GM12878 (cell line): Measurements from ENCODE around the gene DTD1. TPM values are rescaled to one million over a fixed set of nuclear protein-coding genes. Genes with fewer than 3 reads are reported as not detected.

Source experiments
- ATAC-seq: fragments of 200-7000 bp; cut with Tn5 transposase; 3 replicates; pipeline ENCODE4 v1.9.1; 2020; ENCODE audit warnings: mild to moderate bottlenecking, moderate library complexity
- BruUV-seq: library from RNA; stranded (reverse); fragments of 400-500 nt; replicated peaks from 2 replicates; lab custom pipeline; 2021; lab: Mats Ljungman, UMichigan
- CTCF ChIA-PET: fragments of 300-600 bp; sonication (Branson Sonifier 250); formaldehyde crosslinking; extraction: SDS; loops from one replicate; lab custom pipeline; 2021; ENCODE audit warnings: inconsistent platforms; lab: Yijun Ruan, JAX
- POLR2A ChIA-PET: fragments of 350-600 bp; formaldehyde crosslinking; extraction: SDS; loops from one replicate; lab custom pipeline; 2021; ENCODE audit warnings: inconsistent platforms; lab: Charles Lee
- RAD21 ChIA-PET: fragments of 300-600 bp; sonication (Branson Sonifier 250); formaldehyde crosslinking; loops from one replicate; lab custom pipeline; 2023; ENCODE audit warnings: antibody characterized with exemption; ENCODE audit not compliant: unreplicated experiment; lab: Charles Lee
- SMC1A ChIA-PET: fragments of 300-600 bp; sonication (Branson Sonifier 250); formaldehyde crosslinking; loops from one replicate; lab custom pipeline; 2023; ENCODE audit not compliant: unreplicated experiment, uncharacterized antibody; lab: Charles Lee
- DNase-seq: peaks from one replicate; pipeline ENCODE4 v3.0.0-alpha.2; 2011; ENCODE audit warnings: low read depth, low spot score
- FAIRE-seq: peaks from 3 replicates; lab custom pipeline; 2011; peaks lifted over from hg19 to GRCh38; lab: Jason Lieb, UNC
- H2AFZ ChIP-seq: 2 replicates; pipeline ENCODE4 v1.6.0; 2011; ENCODE audit warnings: low read depth, low read length, control low read depth; ENCODE audit not compliant: control insufficient read depth
- H3K27ac ChIP-seq: 2 replicates; pipeline ENCODE4 v1.5.1; 2011; ENCODE audit warnings: control low read depth; ENCODE audit not compliant: control insufficient read depth, insufficient read depth
- H3K27me3 ChIP-seq, 2 experiments: replicated peaks in 1 of 2; 2 replicates each; pipeline versions ENCODE4 v1.6.0 to v1.6.1; 2011; ENCODE audit warnings: low read length in 1 of 2; ENCODE audit not compliant: control insufficient read depth in 2 of 2, insufficient read depth in 2 of 2
- H3K36me3 ChIP-seq, 2 experiments: 2 replicates each; pipeline ENCODE4 v1.5.1; 2011; ENCODE audit warnings: low read length in 1 of 2; ENCODE audit not compliant: control insufficient read depth in 2 of 2, insufficient read depth in 2 of 2
- H3K4me1 ChIP-seq: 2 replicates; pipeline ENCODE4 v1.6.1; 2011; ENCODE audit warnings: mild to moderate bottlenecking, low read length, moderate library complexity, mixed read lengths; ENCODE audit not compliant: control insufficient read depth, insufficient read depth
- H3K4me2 ChIP-seq: 2 replicates; pipeline ENCODE4 v1.6.0; 2011; ENCODE audit warnings: control low read depth; ENCODE audit not compliant: control insufficient read depth, insufficient read depth
- H3K4me3 ChIP-seq: fragments of 200-600 bp; sonication (generic); 2 replicates; pipeline ENCODE4 v1.5.1; 2016
- H3K79me2 ChIP-seq: 2 replicates; pipeline ENCODE4 v1.6.0; 2011; ENCODE audit warnings: low read length; ENCODE audit not compliant: control insufficient read depth, insufficient read depth
- H3K9ac ChIP-seq: 2 replicates; pipeline ENCODE4 v1.8.0; 2011; ENCODE audit warnings: low read length, control low read depth, mixed read lengths; ENCODE audit not compliant: control insufficient read depth, insufficient read depth
- H3K9me3 ChIP-seq: replicated peaks from 3 replicates; pipeline ENCODE4 v1.5.1; 2011; ENCODE audit warnings: mild to moderate bottlenecking, low read length; ENCODE audit not compliant: control insufficient read depth, insufficient read depth
- H4K20me1 ChIP-seq: 2 replicates; pipeline ENCODE4 v1.6.0; 2011; ENCODE audit not compliant: control insufficient read depth, insufficient read depth
- CHD1 ChIP-seq: IDR thresholded peaks from 2 replicates; pipeline ENCODE4 v1.6.1; 2012; ENCODE audit warnings: low read depth, low read length, improper control_type of control experiment
- CHD2 ChIP-seq: IDR thresholded peaks from 2 replicates; pipeline ENCODE4 v1.6.1; 2011; ENCODE audit warnings: low read depth, low read length, improper control_type of control experiment, borderline replicate concordance
- FOS ChIP-seq: IDR thresholded peaks from 3 replicates; pipeline ENCODE4 v1.6.1; 2011; ENCODE audit warnings: borderline replicate concordance; ENCODE audit not compliant: insufficient read length; ENCODE audit errors: extremely low read depth
- FOXM1 ChIP-seq: IDR thresholded peaks from 2 replicates; pipeline ENCODE4 v1.6.1; 2012; ENCODE audit warnings: low read depth, mild to moderate bottlenecking, inconsistent platforms, low read length, moderate library complexity
- GABPA ChIP-seq: IDR thresholded peaks from 2 replicates; pipeline ENCODE4 v1.6.1; 2014; ENCODE audit warnings: antibody characterized with exemption, low read depth, mild to moderate bottlenecking, inconsistent platforms
- NFIC ChIP-seq: IDR thresholded peaks from 2 replicates; pipeline ENCODE4 v1.6.1; 2012; ENCODE audit warnings: low read depth, mild to moderate bottlenecking, inconsistent platforms, low read length, moderate library complexity
- NFXL1 ChIP-seq: fragments of 450-650 bp; IDR thresholded peaks from 2 replicates; pipeline ENCODE4 v1.6.1; 2017; ENCODE audit warnings: antibody characterized with exemption, mild to moderate bottlenecking, borderline replicate concordance
- PAX5 ChIP-seq: IDR thresholded peaks from 2 replicates; pipeline ENCODE4 v1.6.1; 2011; ENCODE audit warnings: low read depth, low read length, borderline replicate concordance
- POLR2A ChIP-seq: IDR thresholded peaks from 2 replicates; pipeline ENCODE4 v1.6.1; 2011; ENCODE audit warnings: low read depth, mild to moderate bottlenecking, low read length
- POLR2AphosphoS2 ChIP-seq: IDR thresholded peaks from 2 replicates; pipeline ENCODE4 v1.6.1; 2011; ENCODE audit warnings: low read depth, mild to moderate bottlenecking, low read length, improper control_type of control experiment, moderate library complexity
- POU2F2 ChIP-seq: IDR thresholded peaks from 3 replicates; pipeline ENCODE4 v1.6.1; 2011; ENCODE audit warnings: low read depth, mild to moderate bottlenecking, low read length, borderline replicate concordance
- RBBP5 ChIP-seq: fragments of 200-600 bp; sonication (generic); conservative IDR thresholded peaks from 2 replicates; pipeline ENCODE4 v1.6.1; 2016
- RELA ChIP-seq: fragments of 450-650 bp; IDR thresholded peaks from 2 replicates; pipeline ENCODE4 v1.8.0; 2014; ENCODE audit warnings: borderline replicate concordance; ENCODE audit not compliant: partially characterized antibody
- STAT3 ChIP-seq: IDR thresholded peaks from 2 replicates; pipeline ENCODE4 v1.6.1; 2011; ENCODE audit warnings: low read depth, low read length, improper control_type of control experiment
- WRNIP1 ChIP-seq: IDR thresholded peaks from 2 replicates; pipeline ENCODE4 v1.6.1; 2011; ENCODE audit warnings: low read depth, low read length, improper control_type of control experiment, borderline replicate concordance
- WGBS: methylation state at CpG from one replicate; pipeline ENCODE4 v1.1.6; 2016; ENCODE audit warnings: low lambda C conversion rate; ENCODE audit not compliant: insufficient replicate concordance, insufficient coverage; ENCODE audit errors: missing lambda C conversion rate; 5-methylcytosine and 5-hydroxymethylcytosine counted together
- in situ Hi-C: fragments of 300-500 bp; cut with MboI; formaldehyde crosslinking; loops from 9 replicates; pipeline ENCODE4 v1.14.3; 2018; ENCODE audit warnings: mixed read lengths
- intact Hi-C: fragments of 100-400 bp; cut with micrococcal nuclease; formaldehyde crosslinking; loops from one replicate; pipeline ENCODE4 v1.14.2; 2022; ENCODE audit not compliant: unreplicated experiment
- polyA plus RNA-seq, 11 experiments: library from polyadenylated mRNA; depleted of rRNA in 4 of 11; unstranded in 6 of 11; stranded (reverse) in 5 of 11; fragments of >200 nt; fragmentation: Nextera tagmentation in 4 of 11; fragmentation: Illumina TruSeq in 1 of 11; extraction: Ambion mirVana in 4 of 11; extraction: Trizol in 1 of 11; gene quantifications; 1 replicate in 1 of 11; 2 replicates in 10 of 11; pipeline versions ENCODE4 v1.2.1 to v1.2.3, GENCODE V29; 2011 to 2016; ENCODE audit warnings: inconsistent platforms in 2 of 11, missing spikeins in 2 of 11, low read depth in 1 of 11
- total RNA-seq, 4 experiments: library from RNA; depleted of rRNA in 3 of 4; stranded (reverse); fragments of >200 nt in 3 of 4; fragmentation: Illumina TruSeq in 1 of 4; extraction: Trizol in 1 of 4; gene quantifications; 2 replicates each; pipeline versions ENCODE4 v1.2.1 to v1.2.3, GENCODE V29; 2013 to 2021
- TF ChIP-seq, protein P1 (sequence below): fragments of 450-650 bp; conservative IDR thresholded peaks from 2 replicates; pipeline ENCODE4 v1.6.1; 2017; ENCODE audit warnings: mild to moderate bottlenecking, moderate library complexity
- TF ChIP-seq, protein P2 (sequence below): IDR thresholded peaks from 2 replicates; pipeline ENCODE4 v1.6.1; 2012; ENCODE audit warnings: low read depth, low read length, improper control_type of control experiment
- TF ChIP-seq, protein P3 (sequence below): IDR thresholded peaks from 2 replicates; pipeline ENCODE4 v1.6.1; 2012; ENCODE audit warnings: low read depth, low read length, improper control_type of control experiment
- TF ChIP-seq, protein P4 (sequence below): fragments of 450-650 bp; IDR thresholded peaks from 2 replicates; pipeline ENCODE4 v1.6.1; 2017; ENCODE audit warnings: mild to moderate bottlenecking, low read depth, inconsistent platforms; ENCODE audit not compliant: poor library complexity, severe bottlenecking

Gene DTD1
- total and polyA plus RNA-seq, 10 of the 15 experiments (the other 5 are each of a cell fraction or from before 2014, with no cell fraction given): 24.3 to 99.8 (median 63.3) TPM

DNA sequence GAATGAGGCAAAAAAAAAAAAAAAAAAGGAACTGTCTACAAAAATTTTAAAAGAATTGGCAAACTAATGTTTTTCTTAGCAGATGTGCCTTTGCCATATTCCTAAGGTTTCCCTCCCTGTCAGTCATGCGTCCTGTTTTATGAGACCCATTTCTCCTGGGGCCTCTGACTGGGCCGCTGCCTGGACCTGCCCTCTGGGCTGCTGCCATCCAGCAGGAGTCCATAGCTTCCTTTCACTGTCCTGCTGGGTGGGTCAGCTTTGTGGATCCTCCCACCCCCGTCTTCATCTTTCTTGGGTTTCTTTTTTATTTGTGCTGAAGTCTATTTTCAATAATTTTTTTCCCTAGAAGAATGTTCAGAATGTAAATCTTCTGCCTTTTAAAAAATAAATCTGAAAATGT is 114.9 kb downstream of the DTD1 start:
- Histone ChIP-seq H3K79me2 (no peaks in the 10 kb centered on the region), H4K20me1 (no peaks in the 10 kb centered on the region), H3K9me3 (no peaks in the 10 kb centered on the region), H2AFZ (no peak overlapping the region), H3K4me3 (no peak overlapping the region), H3K4me2 (no peak overlapping the region), H3K27me3 (no peaks in the 10 kb centered on the region), H3K4me1 (no peaks in the 10 kb centered on the region), H3K27ac (no peak overlapping the region), H3K36me3 (no peaks in the 10 kb centered on the region), H3K9ac (no peak overlapping the region)
- no peak for FAIRE-seq
- no peak for DNase-seq
- in situ Hi-C loops: no loop called here
- intact Hi-C loops: no loop called here
- SMC1A ChIA-PET: interaction anchor here (1.0 kb wide), 1 partner anchor 16 kb away, joined by 4 read pairs; no protein-coding TSS in a partner anchor
- RAD21 ChIA-PET: no interaction called here
- TF ChIP-seq, protein P1, sequence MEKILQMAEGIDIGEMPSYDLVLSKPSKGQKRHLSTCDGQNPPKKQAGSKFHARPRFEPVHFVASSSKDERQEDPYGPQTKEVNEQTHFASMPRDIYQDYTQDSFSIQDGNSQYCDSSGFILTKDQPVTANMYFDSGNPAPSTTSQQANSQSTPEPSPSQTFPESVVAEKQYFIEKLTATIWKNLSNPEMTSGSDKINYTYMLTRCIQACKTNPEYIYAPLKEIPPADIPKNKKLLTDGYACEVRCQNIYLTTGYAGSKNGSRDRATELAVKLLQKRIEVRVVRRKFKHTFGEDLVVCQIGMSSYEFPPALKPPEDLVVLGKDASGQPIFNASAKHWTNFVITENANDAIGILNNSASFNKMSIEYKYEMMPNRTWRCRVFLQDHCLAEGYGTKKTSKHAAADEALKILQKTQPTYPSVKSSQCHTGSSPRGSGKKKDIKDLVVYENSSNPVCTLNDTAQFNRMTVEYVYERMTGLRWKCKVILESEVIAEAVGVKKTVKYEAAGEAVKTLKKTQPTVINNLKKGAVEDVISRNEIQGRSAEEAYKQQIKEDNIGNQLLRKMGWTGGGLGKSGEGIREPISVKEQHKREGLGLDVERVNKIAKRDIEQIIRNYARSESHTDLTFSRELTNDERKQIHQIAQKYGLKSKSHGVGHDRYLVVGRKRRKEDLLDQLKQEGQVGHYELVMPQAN: no peak
- no peak for TF ChIP-seq STAT3
- TF ChIP-seq, protein P2, sequence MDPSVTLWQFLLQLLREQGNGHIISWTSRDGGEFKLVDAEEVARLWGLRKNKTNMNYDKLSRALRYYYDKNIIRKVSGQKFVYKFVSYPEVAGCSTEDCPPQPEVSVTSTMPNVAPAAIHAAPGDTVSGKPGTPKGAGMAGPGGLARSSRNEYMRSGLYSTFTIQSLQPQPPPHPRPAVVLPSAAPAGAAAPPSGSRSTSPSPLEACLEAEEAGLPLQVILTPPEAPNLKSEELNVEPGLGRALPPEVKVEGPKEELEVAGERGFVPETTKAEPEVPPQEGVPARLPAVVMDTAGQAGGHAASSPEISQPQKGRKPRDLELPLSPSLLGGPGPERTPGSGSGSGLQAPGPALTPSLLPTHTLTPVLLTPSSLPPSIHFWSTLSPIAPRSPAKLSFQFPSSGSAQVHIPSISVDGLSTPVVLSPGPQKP: no peak
- TF ChIP-seq FOS: no peak
- no peak for TF ChIP-seq POU2F2
- TF ChIP-seq POLR2A: no peak
- TF ChIP-seq, protein P3, sequence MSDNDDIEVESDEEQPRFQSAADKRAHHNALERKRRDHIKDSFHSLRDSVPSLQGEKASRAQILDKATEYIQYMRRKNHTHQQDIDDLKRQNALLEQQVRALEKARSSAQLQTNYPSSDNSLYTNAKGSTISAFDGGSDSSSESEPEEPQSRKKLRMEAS: no peak
- no peak for TF ChIP-seq PAX5
- TF ChIP-seq WRNIP1: no peak
- TF ChIP-seq NFIC: no peak
- no peak for TF ChIP-seq RELA
- no peak for TF ChIP-seq POLR2AphosphoS2
- TF ChIP-seq RBBP5: no peak
- TF ChIP-seq CHD2: no peak
- TF ChIP-seq NFXL1: no peak
- no peak for TF ChIP-seq GABPA
- TF ChIP-seq CHD1: no peak
- TF ChIP-seq FOXM1: no peak
- TF ChIP-seq, protein P4, sequence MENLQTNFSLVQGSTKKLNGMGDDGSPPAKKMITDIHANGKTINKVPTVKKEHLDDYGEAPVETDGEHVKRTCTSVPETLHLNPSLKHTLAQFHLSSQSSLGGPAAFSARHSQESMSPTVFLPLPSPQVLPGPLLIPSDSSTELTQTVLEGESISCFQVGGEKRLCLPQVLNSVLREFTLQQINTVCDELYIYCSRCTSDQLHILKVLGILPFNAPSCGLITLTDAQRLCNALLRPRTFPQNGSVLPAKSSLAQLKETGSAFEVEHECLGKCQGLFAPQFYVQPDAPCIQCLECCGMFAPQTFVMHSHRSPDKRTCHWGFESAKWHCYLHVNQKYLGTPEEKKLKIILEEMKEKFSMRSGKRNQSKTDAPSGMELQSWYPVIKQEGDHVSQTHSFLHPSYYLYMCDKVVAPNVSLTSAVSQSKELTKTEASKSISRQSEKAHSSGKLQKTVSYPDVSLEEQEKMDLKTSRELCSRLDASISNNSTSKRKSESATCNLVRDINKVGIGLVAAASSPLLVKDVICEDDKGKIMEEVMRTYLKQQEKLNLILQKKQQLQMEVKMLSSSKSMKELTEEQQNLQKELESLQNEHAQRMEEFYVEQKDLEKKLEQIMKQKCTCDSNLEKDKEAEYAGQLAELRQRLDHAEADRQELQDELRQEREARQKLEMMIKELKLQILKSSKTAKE: no peak
- POLR2A ChIA-PET: no interaction called here
- 67% methylated on average over 3 of the region's 3 CpGs for WGBS
- BruUV-seq: no TSS peak
- CTCF ChIA-PET: no interaction called here
- ATAC-seq: no peak
